Liver (tissue), 9 donors: ENCODE data around the gene CAPN10. TPM values are rescaled to one million over a fixed set of nuclear protein-coding genes. Genes with fewer than 3 reads are reported as not detected.
A peak's percentile ranks its signal among the peaks of the same experiment; 100 is the strongest.

ENCODE experiments used
- DNase-seq: peaks from one replicate; pipeline ENCODE4 v3.0.0-alpha.2; 2017; ENCODE audit warnings: low spot score
- H3K27ac ChIP-seq, 2 donors: one replicate each; pipeline ENCODE4 v1.7.0; 2013; ENCODE audit warnings: inconsistent platforms in 2 of 2, low read length in 2 of 2, control low read depth in 1 of 2, low read depth in 1 of 2, mild to moderate bottlenecking in 1 of 2
- H3K27me3 ChIP-seq, 4 donors: one replicate each; pipeline versions ENCODE4 v1.6.1 to v1.7.0; 2013; ENCODE audit warnings: low read length in 3 of 4, inconsistent platforms in 1 of 4, mild to moderate bottlenecking in 1 of 4, moderate library complexity in 1 of 4; ENCODE audit not compliant: control insufficient read depth in 4 of 4, insufficient read depth in 4 of 4
- H3K36me3 ChIP-seq, 4 donors: one replicate each; pipeline versions ENCODE4 v1.6.1 to v1.7.0; 2013; ENCODE audit warnings: low read length in 3 of 4, mild to moderate bottlenecking in 3 of 4, low read depth in 1 of 4, moderate library complexity in 1 of 4; ENCODE audit not compliant: control insufficient read depth in 4 of 4, insufficient read depth in 3 of 4
- H3K4me1 ChIP-seq, 4 donors: one replicate each; pipeline versions ENCODE4 v1.6.1 to v1.7.0; 2013; ENCODE audit warnings: low read length in 3 of 4, mild to moderate bottlenecking in 3 of 4, moderate library complexity in 1 of 4; ENCODE audit not compliant: control insufficient read depth in 4 of 4, insufficient read depth in 4 of 4
- H3K4me3 ChIP-seq, 3 donors: one replicate each; pipeline versions ENCODE4 v1.6.1 to v1.7.0; 2013; ENCODE audit warnings: low read length in 3 of 3, control low read depth in 1 of 3, low read depth in 1 of 3, mild to moderate bottlenecking in 1 of 3
- H3K9ac ChIP-seq, 2 donors: one replicate each; pipeline ENCODE4 v1.7.0; 2013; ENCODE audit warnings: low read length in 2 of 2, mild to moderate bottlenecking in 2 of 2, moderate library complexity in 2 of 2, control low read depth in 1 of 2, low read depth in 1 of 2
- H3K9me3 ChIP-seq, 4 donors: one replicate each; pipeline versions ENCODE4 v1.6.1 to v1.7.0; 2013; ENCODE audit warnings: low read length in 3 of 4; ENCODE audit not compliant: control insufficient read depth in 4 of 4
- EGR1 ChIP-seq, 2 donors: IDR thresholded peaks; 2 replicates each; pipeline ENCODE4 v1.6.1; 2016 to 2018; ENCODE audit warnings: antibody characterized with exemption in 2 of 2, low read depth in 2 of 2
- FOXA1 ChIP-seq: IDR thresholded peaks from 2 replicates; pipeline ENCODE4 v1.6.1; 2016; ENCODE audit warnings: antibody characterized with exemption
- GABPA ChIP-seq, 2 donors: IDR thresholded peaks in 1 of 2; conservative IDR thresholded peaks in 1 of 2; 2 replicates each; pipeline ENCODE4 v1.6.1; 2016; ENCODE audit warnings: antibody characterized with exemption in 2 of 2, mild to moderate bottlenecking in 1 of 2, moderate library complexity in 1 of 2
- HNF4G ChIP-seq: IDR thresholded peaks from 2 replicates; pipeline ENCODE4 v1.6.1; 2016; ENCODE audit warnings: antibody characterized with exemption
- RAD21 ChIP-seq, 2 donors: IDR thresholded peaks; 2 replicates each; pipeline ENCODE4 v1.6.1; 2016; ENCODE audit warnings: antibody characterized with exemption in 2 of 2, mild to moderate bottlenecking in 2 of 2
- RXRA ChIP-seq, 2 donors: IDR thresholded peaks; 2 replicates each; pipeline ENCODE4 v1.6.1; 2017 to 2018; ENCODE audit warnings: antibody characterized with exemption in 2 of 2, mild to moderate bottlenecking in 1 of 2
- TAF1 ChIP-seq: conservative IDR thresholded peaks from 2 replicates; pipeline ENCODE4 v1.6.1; 2016; ENCODE audit warnings: antibody characterized with exemption, mild to moderate bottlenecking
- WGBS: extraction: QIAGEN DNeasy Blood & Tissue Kit; methylation state at CpG from one replicate; pipeline ENCODE4 v1.1.7; 2013; 5-methylcytosine and 5-hydroxymethylcytosine counted together
- polyA plus RNA-seq, 2 donors: library from polyadenylated mRNA; stranded (reverse) in 1 of 2; unstranded in 1 of 2; fragments of 200-250 nt in 1 of 2; fragments of >200 nt in 1 of 2; fragmentation: Nextera tagmentation in 1 of 2; extraction: Ambion mirVana in 1 of 2; gene quantifications; one replicate each; pipeline versions ENCODE4 v1.2.1 to v1.2.3, GENCODE V29; 2013 to 2015
- total RNA-seq, 2 donors: library from RNA; depleted of rRNA; stranded (reverse); fragments of >200 nt; gene quantifications; one replicate each; pipeline ENCODE4 v1.2.3, GENCODE V29; 2014
- TF ChIP-seq, protein P1 (sequence below): fragments of 150-350 bp; IDR thresholded peaks from 2 replicates; pipeline ENCODE4 v1.5.1; 2017; ENCODE audit warnings: improper control_type of control experiment, low read depth, low read length; ENCODE audit not compliant: missing input control
- TF ChIP-seq, protein P2 (sequence below): IDR thresholded peaks from 2 replicates; pipeline ENCODE4 v1.6.1; 2016; ENCODE audit warnings: antibody characterized with exemption
- TF ChIP-seq, protein P3 (sequence below): IDR thresholded peaks from 2 replicates; pipeline ENCODE4 v1.6.1; 2016; ENCODE audit warnings: antibody characterized with exemption
- TF ChIP-seq, protein P4 (sequence below): IDR thresholded peaks from 2 replicates; pipeline ENCODE4 v1.6.1; 2016; ENCODE audit warnings: antibody characterized with exemption
- donor health status: healthy.
- donor health status: healthy.
- donor health status: healthy.
- donor health status: healthy.
- donor health status: healthy.

The CAPN10 gene
- total and polyA plus RNA-seq, 4 donors, result 4.8 to 11.3 (median 6.5) TPM

DNA sequence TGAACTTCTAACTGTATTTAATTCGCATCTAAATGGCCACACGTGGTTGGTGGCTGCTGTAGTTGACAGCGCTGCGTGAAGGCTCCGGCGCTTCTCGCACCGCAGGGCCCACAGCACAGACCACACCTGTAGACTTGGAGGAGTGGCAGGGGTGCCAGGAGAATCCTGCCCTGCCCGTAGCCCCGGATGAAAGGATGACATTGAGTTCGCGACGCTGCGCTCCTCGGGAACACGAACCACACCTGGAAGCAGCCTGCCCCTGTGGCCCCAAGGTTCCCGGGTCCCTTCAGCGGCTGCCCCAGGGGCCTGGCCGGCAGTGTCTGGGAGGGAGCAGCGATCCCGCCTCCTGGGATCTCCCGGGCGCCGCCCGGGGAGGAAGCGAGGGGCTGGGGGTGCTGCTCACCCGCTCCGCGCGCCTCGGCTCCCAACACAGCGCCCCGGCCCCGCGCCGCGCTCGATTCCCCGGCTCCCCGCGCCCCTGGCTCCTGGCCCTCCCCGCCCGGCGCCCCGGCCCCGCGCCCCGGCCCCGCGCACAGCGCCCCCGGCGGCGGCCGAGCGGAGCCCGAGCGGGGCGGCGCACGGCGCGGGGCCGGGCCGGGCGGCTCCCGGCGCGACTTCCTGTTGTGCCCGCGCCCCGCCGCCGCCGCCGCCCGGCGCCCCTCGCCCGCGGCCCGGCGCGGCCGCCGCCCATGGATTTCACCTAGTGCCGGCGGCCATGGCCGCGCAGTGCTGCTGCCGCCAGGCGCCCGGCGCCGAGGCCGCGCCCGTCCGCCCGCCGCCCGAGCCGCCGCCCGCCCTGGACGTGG, 18.5 kb upstream of the CAPN10 start, which contains the start of gene RNPEPL1:
Gene RNPEPL1, plus strand, starts transcription at position 613 of the 806 bp plus-strand sequence. Its CDS starts 103 bp downstream, at position 716.
- H3K4me1 ChIP-seq, result peaks cover 24 to 42% (median 35%) of the 10 kb centered on the region in 4 donors
- no peaks in the 10 kb centered on the region for H3K27me3 ChIP-seq
- peak; percentile 59 for DNase-seq
- no peaks in the 10 kb centered on the region for H3K9me3 ChIP-seq
- TF ChIP-seq, protein P1, sequence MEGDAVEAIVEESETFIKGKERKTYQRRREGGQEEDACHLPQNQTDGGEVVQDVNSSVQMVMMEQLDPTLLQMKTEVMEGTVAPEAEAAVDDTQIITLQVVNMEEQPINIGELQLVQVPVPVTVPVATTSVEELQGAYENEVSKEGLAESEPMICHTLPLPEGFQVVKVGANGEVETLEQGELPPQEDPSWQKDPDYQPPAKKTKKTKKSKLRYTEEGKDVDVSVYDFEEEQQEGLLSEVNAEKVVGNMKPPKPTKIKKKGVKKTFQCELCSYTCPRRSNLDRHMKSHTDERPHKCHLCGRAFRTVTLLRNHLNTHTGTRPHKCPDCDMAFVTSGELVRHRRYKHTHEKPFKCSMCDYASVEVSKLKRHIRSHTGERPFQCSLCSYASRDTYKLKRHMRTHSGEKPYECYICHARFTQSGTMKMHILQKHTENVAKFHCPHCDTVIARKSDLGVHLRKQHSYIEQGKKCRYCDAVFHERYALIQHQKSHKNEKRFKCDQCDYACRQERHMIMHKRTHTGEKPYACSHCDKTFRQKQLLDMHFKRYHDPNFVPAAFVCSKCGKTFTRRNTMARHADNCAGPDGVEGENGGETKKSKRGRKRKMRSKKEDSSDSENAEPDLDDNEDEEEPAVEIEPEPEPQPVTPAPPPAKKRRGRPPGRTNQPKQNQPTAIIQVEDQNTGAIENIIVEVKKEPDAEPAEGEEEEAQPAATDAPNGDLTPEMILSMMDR, result peak; percentile 6
- no peak for TF ChIP-seq RAD21 (IDR thresholded peaks at IDR 0.05)
- peak within 1 kb of the TSS; percentile 50 to 55 for H3K9ac ChIP-seq
- peak within 1 kb of the TSS; percentile 73 to 82 (median 77) for H3K4me3 ChIP-seq
- WGBS, result under 1% methylated on average over 106 of the region's 106 CpGs
- H3K36me3 ChIP-seq, result peaks cover 0 to 6% (median 0%) of the 10 kb centered on the region in 4 donors
- H3K27ac ChIP-seq, result peak within 1 kb of the TSS; percentile 70 to 82

DNA sequence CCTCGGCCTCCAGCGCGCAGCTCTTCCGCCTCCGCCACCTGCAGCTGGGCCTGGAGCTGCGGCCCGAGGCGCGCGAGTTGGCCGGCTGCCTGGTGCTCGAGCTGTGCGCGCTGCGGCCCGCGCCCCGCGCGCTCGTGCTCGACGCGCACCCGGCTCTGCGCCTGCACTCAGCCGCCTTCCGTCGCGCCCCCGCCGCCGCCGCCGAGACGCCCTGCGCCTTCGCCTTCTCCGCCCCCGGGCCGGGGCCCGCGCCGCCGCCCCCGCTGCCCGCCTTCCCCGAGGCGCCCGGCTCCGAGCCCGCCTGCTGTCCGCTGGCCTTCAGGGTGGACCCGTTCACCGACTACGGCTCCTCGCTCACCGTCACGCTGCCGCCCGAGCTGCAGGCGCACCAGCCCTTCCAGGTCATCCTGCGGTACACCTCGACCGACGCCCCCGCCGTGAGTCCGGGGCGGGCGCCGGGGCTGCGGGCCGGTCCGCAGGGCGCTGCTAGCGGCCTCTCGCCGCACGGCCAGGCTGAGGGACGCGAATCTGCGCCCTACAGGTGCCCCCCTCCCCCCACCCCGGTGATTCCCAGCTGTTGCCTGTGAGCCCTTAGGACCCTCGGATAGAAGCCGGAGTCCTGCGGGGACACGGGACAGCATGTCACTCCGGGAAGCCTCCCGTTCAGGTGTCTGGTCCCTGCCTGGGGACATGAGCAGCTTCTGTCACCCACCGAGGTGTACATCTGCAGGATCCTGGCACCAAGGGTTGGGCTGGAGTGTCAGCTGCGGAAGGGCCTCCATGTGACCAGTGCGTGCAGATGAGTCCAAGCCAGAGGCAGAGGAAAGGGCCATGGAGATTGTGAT, 17.6 kb upstream of the CAPN10 start:
- no peak for TF ChIP-seq HNF4G
- TF ChIP-seq FOXA1, result no peak
- TF ChIP-seq TAF1, result no peak
- TF ChIP-seq, protein P1, result no peak
- no peak for TF ChIP-seq EGR1 (IDR thresholded peaks at IDR 0.05; ENCODE audit: low read depth in 2 of 2)
- TF ChIP-seq, protein P2, sequence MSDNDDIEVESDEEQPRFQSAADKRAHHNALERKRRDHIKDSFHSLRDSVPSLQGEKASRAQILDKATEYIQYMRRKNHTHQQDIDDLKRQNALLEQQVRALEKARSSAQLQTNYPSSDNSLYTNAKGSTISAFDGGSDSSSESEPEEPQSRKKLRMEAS, result no peak
- TF ChIP-seq, protein P3, sequence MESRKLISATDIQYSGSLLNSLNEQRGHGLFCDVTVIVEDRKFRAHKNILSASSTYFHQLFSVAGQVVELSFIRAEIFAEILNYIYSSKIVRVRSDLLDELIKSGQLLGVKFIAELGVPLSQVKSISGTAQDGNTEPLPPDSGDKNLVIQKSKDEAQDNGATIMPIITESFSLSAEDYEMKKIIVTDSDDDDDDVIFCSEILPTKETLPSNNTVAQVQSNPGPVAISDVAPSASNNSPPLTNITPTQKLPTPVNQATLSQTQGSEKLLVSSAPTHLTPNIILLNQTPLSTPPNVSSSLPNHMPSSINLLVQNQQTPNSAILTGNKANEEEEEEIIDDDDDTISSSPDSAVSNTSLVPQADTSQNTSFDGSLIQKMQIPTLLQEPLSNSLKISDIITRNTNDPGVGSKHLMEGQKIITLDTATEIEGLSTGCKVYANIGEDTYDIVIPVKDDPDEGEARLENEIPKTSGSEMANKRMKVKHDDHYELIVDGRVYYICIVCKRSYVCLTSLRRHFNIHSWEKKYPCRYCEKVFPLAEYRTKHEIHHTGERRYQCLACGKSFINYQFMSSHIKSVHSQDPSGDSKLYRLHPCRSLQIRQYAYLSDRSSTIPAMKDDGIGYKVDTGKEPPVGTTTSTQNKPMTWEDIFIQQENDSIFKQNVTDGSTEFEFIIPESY, result no peak
- TF ChIP-seq RXRA (IDR thresholded peaks at IDR 0.05), result no peak
- no peak for TF ChIP-seq GABPA (IDR thresholded peaks at IDR 0.05 in 1 of 2, conservative IDR thresholded peaks at IDR 0.05 in 1 of 2)
- TF ChIP-seq, protein P4, sequence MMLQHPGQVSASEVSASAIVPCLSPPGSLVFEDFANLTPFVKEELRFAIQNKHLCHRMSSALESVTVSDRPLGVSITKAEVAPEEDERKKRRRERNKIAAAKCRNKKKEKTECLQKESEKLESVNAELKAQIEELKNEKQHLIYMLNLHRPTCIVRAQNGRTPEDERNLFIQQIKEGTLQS, result no peak
- Histone ChIP-seq H3K9ac (peak overlapping the region in 1 of 2 donors; percentile 50), H3K27me3 (no peaks in the 10 kb centered on the region), H3K4me1 (peaks cover 24 to 42% (median 35%) of the 10 kb centered on the region in 4 donors), H3K4me3 (peak overlapping the region; percentile 62 to 82 (median 73)), H3K27ac (peak overlapping the region; percentile 55 to 61), H3K36me3 (peaks cover 0 to 7% (median 1%) of the 10 kb centered on the region in 4 donors), H3K9me3 (no peaks in the 10 kb centered on the region)
- DNase-seq, result peak; percentile 65
- WGBS, result under 1% methylated on average over 93 of the region's 93 CpGs
